Superior temporal gyrus (tissue), 1 donor: ENCODE data around the gene PSENEN.
"Not testable (repeated sequence)": the region's sequence is repeated elsewhere in the genome, so short reads cannot be mapped to it uniquely, and the experiment has no call there.

Experiments
- DNase-seq: peaks from one replicate; pipeline ENCODE4 v3.0.0-alpha.2; 2016; ENCODE audit errors: extremely low spot score

The PSENEN gene

GRCh38 chr19:35751839-35752745 lies 6.6 kb downstream of the PSENEN start:
- no peak for DNase-seq

GRCh38 chr19:35752746-35753350 lies 7.4 kb downstream of the PSENEN start:
- DNase-seq, result no peak

GRCh38 chr19:35753634-35754369 lies 8.4 kb downstream of the PSENEN start:
- DNase-seq, result no peak

GRCh38 chr19:35754370-35755130 lies 9.1 kb downstream of the PSENEN start:
- DNase-seq, result no peak

- DNase-seq, result no peak
Measured at GRCh38 chr19:35755131-35755549, 9.7 kb downstream of the PSENEN start.

- peak; percentile 5 for DNase-seq
Measured at GRCh38 chr19:35755550-35756376, 10.3 kb downstream of the PSENEN start.

GRCh38 chr19:35756377-35757230 lies 11.2 kb downstream of the PSENEN start, which contains the start of gene HSPB6:
HSPB6 (minus strand) TSS chr19:35757029; CDS start chr19:35757008, 21 bp downstream.
- no peak for DNase-seq

GRCh38 chr19:35757231-35757748 lies 11.8 kb downstream of the PSENEN start:
- DNase-seq, result peak; percentile 18

- DNase-seq, result peak; percentile 100
Measured at GRCh38 chr19:35757749-35758608, 12.5 kb downstream of the PSENEN start, which contains the start of gene PROSER3. PROSER3 (plus strand) TSS chr19:35758176; CDS start chr19:35758216, 40 bp downstream.

- no peak for DNase-seq
Measured at GRCh38 chr19:35759697-35760096, 14.2 kb downstream of the PSENEN start.

- DNase-seq, result no peak
Measured at GRCh38 chr19:35760711-35761349, 15.4 kb downstream of the PSENEN start.

- DNase-seq, result no peak
Measured at GRCh38 chr19:35764432-35765315, 19.2 kb downstream of the PSENEN start.

GRCh38 chr19:35766571-35767104 lies 21.2 kb downstream of the PSENEN start:
- no peak for DNase-seq

GRCh38 chr19:35767288-35768081 lies 22.0 kb downstream of the PSENEN start:
- DNase-seq, result no peak

- no peak for DNase-seq
Measured at GRCh38 chr19:35768082-35768421, 22.6 kb downstream of the PSENEN start.

- not testable (repeated sequence) for DNase-seq
Measured at GRCh38 chr19:35772362-35772761, 26.9 kb downstream of the PSENEN start.
